CD4-positive, alpha-beta T cell treated with Interleukin-15 for 4 hours (primary cell): ENCODE data around the gene PXDN.
A peak's percentile ranks its signal among the peaks of the same experiment; 100 is the strongest.

Source experiments
- DNase-seq: peaks from one replicate; pipeline ENCODE4 v3.0.0-alpha.2; 2020; ENCODE audit warnings: low spot score

PXDN gene

DNA sequence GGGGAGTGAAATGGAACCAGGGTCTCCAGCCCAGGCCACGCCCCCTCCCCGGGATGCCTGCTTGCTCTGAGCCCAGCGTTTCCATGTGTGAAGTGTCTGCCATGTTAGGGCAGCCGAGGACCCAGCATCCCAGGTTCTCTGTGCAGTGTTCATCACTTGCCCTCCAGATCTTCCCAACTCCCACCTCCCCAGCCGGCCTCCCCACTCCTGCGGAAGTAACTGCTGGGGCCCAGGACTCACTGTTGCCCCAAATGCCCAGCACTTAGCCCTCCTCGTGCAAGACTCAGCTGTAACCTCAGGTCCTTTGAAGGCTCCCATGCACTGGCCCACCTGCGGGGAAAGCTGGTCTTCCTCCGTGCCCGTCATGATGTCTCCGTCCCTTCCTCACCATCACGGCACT, 9.7 kb upstream of the PXDN start:
- DNase-seq: no peak

DNA sequence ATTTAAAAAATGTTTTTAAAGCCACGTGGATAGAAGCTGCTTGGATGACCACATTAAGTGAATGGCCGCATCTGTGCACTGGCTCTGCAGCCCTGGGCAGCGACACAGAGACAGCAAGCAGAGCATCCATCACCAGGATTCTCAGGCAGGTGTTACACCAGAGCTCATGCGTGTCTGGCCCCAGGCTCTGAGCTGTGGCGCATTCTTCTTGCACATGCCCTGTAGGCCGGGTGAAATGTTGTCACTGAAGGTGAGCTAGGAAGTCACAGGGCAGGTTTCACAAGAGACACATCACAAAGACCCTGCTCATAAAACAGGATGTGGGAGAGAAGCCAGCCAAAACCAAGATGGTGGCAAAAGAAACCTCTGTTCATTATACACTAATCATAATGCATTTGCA, 8.4 kb upstream of the PXDN start:
- DNase-seq: no peak

DNA sequence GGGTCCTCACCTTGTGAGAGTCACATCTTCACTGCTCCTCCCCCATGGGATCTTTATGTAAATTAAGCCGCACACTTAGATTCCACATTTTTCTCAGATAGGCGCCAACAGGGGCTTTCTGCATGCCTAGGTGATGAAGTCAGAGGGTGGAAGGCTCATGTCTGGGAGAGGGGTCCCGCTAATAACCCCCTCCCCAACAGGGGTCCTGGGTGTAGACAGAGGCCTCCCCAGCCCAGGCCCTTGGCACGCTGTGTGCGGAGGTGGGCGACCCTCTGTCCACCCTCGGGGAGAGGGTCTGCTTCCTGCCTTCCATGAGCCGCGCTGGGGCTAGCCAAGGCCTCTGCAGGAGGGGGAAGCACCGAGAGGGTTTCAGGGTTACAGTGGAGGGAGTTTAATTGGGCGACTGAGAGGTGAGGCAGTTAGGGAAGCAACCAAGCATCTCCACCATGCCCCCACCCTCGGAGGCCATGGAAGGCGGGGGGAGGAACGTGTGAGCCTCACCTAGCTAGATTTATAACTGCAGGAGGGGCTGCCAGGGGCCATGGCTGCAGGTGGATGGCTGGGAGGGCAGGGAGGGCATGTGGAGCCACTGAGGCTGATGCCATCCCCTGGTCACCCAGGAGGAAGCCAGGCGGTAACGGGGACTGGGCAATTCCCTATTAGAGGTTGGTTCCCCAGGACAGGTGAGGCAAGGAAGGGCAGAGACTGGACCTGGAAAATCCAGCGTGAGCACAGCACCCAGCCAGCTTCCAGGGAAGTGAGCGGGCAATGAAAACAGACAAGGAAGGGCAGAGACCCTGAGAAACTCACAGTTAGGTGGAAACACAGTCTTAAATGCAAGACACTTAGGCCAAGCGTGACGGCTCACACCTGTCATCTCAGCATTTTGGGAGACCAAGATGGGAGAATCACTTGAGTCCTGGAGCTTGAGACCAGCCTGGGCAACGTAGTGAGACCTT, 7.7 kb upstream of the PXDN start:
- no peak for DNase-seq

DNA sequence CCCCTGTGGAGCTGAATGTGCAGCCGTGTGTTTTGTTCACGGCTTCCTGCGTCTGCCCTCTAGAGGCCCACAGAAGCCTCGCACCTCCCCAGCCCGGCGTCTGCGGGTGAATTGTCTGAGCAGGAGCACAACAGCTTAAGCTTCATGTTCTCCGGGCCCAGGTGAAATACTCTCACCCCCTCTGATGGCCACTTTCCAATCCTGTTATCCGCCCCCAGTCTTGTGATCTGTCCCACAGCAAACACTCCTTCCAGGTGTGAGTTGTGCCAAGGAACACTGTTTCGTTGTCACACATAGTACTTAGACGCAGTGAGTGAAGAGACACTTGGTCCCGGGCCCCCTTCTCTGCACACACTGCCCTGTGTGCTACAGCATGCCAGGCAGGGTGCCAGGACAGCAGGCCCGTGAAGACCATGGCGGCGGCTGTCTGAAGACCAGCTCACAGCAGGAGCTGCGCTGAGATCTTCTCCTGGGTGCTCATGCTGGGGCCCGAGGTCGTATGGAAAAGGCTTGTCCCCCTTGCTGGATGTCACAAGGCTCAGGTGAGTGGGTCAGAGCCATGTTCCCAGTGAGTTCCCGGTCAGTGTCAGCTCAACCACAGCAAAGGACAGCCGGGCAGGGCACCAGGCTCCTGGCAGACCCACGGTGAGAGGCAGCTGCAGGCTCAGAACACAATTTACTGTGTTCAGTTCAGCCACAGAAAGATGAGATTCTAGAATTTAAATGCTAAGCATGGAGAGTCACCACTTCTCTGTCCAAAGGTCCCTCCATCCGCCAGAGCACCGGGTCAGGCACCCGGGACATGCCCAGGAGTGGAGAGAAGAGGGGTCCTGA, 6.8 kb upstream of the PXDN start:
- peak; percentile 35 for DNase-seq

DNA sequence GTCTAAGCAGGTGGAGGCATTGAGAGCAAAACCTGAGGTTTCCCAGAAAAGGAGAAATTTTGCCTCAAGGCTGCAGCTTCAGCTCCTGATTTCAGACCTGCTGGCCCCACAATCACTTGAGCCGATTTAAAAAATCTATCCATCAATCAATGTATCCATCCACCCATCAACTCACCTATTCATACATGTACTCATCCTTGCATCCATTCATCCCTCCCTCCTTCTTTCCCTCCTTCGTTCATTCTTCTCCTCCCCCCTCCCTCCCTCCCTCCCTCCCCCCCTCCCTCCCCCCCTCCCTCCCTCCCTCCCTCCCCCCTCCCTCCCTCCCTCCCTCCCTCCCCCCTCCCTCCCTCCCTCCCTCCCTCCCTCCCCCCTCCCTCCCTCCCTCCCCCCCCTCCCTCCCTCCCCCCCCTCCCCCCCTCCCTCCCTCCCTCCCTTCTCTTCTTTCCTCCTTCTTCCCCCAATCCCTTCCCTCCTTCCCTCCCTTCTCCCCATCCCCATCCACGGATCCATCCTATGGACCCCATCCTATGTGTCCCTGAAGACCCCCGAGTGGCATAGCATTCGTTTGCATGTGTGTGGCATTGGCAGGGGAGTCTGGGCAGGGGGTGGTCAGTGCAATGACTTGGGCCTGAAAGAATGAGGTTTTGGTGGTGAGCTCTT, 6.1 kb upstream of the PXDN start:
- DNase-seq: no peak

DNA sequence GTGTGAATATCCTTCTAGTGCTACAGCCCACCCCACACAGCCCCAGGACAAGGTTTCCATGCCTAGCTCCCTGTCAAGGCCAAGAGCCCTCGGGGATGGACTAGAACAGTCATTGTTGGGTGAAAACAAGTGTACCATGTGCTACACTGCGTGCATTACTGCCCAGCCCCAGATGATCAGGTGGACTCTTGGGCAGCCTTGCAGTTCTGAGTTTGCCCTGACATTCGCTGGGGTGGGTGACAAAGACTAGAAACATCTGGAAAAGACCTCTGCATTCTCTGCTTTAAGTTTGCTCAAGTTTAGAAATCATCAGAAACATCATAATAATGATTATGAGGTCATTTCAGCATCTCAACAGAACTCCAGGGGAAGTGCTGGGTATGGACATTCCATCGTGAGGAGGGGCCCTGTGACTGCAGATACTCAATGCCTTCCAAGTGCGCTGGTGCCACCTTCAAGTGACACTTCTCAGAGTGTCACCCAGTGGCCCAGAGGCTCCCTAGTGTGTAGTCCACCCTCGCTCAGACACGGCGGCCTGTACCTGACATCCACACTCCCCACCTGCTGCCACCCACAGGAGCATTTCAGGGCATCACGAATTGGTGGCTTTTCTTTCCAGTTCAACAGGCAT, 5.3 kb upstream of the PXDN start:
- DNase-seq: no peak

DNA sequence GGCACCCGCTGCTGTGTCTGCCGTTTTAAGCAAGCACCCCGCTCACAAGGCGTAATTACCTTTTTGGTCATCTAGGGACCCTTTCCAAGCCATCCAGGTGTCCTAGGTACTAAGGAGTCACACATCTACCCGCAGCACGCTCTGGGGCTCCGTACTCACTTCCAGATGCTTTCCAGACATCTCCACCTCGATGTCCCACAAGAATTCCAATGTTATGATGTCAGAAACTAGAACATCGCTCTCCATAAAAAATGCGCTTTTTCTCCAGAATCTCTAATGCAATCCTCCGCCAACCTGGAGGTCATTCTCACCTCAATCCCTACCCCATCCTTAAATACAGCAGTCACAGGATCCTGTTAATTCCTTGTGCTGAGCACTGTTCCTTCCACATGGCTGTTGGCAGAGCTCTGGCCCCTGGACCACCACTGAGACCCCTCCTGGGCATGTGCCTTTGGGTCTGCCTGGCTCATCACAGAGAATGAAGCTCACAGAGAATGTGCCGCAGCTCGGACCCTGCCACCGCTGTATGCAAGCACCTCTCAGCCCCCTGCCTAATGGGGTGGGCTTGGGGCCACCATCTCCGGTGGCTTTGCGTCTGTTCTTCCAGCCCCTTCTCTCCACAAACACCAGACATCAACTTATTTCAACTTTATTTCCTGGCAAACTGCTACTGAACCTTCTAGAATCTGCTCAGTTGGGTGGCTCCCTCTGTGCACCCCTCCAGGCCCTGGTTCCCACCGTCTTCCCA, 4.6 kb upstream of the PXDN start:
- DNase-seq: no peak

DNA sequence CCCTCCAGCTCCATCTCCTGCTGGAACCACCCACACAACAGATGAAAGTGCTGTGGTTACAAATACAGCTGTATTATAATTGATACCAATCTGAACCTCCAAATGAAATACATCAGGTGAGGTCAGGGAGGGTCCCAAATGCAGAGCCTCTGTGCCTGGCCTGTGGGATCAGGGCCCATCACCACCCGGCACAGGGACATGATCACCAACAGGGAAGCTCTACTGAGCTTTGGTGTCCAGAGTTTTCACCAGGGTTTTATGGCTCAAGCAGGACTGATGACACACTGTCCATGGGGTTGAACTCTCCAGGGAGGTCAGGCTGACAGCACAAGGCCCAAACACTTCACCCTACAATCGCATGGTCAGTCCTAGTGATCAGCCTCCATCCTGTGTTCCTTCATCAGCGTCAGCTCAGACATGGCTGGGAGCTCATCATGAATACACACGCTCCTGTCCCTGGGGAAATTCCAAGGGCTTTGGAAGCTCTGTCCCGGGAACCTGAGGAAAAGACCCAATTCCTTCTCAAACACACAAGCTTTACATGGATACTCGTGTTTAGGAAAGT, 3.9 kb upstream of the PXDN start:
- DNase-seq: no peak

DNA sequence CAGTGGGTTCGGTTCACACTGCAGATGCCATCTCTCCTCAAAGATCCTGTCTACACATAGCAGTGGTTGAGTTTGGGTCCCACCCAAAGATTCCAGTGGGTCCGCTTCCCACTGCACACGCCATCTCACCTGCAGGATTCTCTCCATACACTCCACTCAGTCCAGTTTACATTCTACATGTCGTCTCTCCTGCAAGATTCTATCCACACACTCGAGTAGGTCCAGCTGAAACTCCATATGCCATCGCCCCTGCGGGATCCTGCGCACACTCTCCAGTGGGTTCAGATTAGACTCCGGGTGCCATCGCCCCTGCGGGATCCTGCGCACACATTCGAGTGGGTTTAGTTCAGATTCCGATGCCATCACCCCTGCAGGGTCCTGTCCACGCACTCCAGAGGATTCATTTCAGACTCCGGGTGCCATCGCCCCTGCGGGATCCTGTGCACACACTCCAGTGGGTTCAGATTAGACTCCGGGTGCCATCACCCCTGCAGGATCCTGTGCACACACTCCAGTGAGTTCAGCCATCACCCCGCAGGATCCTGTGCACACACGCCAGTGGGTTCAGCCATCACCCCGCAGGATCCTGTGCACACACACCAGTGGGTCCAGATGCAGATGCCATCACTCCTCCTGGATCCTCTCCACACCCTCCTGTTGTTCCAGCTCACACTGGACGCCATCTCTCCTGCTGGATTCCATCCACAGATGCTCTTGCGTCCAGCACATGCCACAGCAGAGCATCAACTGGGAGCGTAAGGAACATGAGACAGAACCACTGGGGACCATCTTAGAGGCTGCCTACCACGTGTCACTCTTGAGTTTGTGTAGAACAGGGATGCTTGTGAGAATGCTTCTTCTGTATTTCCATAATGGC, 3.0 kb upstream of the PXDN start:
- DNase-seq: no peak

DNA sequence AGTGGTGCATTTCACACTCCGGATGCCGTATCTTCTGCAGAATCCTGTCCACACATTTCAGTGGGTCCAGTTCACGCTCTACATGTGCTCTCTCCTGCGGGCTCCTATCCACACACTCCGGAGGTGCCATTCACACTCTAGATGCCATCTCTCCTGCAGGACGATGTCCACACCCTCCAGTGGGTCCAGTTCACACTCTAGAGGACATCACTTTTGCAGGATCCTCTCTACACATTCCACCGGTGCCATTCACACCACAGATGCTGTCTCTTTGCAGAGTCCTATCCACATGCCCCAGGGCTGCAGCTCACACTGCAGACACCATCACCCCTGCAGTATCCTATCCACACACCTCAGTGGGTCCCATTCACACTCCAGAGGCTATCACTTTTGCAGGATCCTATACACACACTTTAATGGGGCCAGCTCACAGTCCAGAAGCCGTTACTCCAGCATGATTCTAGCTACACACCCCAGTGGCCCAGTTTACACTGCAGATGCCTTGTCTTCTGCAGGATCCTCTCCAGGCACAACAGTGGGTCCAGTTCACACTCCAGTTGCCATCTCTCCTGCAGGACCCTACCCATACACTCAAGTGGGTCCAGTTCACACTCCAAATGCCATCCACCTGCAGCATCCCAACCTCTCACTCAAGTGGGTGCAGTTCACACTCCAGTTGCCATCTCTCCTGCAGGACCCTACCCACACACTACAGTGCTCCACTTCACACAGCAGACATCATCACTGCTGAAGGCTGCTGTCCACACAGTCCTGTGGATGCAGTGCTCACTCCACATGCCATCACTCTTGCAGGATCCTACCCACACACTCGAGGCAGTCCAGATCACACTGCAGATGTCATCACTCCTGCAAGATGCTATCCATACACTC, 2.1 kb upstream of the PXDN start:
- no peak for DNase-seq

DNA sequence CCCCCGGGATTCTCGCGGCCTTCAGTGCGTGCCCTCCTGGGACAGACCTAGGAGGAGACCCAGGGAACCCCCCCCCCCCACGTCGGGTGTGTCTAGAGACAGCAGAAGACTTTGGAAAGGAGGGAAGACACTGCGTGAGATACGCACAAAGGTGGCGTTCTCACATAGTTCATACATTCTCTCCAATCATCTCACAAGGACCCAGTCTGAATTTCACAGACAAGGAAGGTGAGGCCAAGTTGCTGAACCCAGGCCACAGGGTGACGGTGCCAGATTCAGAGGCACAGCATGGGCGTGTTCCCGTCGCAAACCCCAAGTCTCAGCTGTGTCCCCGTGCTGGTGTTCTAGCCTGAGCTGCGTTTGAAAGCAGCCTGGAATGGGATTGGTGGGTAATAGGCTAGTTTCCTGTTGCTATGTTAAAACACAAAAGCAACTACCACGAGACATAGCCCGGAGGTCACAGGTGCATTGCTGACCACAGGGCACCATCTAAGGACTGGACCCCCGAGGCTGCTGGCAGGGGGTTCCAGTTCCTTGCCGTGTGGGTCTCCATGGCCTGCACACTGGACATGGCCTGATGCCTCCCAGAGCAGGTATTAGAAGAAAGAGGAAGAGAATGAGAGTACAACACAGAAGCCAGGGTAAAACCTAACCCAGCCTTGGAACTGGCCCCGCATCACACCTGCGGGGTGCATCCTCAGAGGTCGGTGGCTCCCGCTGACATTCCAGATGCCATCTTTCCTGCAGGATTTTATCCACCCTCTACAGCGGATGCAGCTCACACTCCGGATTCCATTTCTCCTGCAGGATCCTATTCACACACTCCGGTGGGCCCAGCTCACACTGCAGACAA, 1.1 kb upstream of the PXDN start:
- no peak for DNase-seq

DNA sequence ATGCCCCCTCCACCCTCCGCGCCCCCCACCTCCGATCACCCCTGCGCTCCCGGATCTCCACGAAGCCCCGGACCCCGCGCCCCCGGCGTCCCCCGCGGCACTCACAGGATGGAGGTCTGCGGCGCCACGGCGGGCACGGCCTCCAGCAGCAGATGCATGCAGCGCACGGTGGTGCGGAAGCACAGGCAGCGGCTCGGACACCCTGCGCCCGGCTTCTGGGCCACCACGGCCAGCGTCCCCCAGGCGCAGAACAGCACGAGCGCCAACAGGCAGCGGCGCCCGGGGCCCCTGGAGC, 217 bp downstream of the PXDN start:
- no peak for DNase-seq

DNA sequence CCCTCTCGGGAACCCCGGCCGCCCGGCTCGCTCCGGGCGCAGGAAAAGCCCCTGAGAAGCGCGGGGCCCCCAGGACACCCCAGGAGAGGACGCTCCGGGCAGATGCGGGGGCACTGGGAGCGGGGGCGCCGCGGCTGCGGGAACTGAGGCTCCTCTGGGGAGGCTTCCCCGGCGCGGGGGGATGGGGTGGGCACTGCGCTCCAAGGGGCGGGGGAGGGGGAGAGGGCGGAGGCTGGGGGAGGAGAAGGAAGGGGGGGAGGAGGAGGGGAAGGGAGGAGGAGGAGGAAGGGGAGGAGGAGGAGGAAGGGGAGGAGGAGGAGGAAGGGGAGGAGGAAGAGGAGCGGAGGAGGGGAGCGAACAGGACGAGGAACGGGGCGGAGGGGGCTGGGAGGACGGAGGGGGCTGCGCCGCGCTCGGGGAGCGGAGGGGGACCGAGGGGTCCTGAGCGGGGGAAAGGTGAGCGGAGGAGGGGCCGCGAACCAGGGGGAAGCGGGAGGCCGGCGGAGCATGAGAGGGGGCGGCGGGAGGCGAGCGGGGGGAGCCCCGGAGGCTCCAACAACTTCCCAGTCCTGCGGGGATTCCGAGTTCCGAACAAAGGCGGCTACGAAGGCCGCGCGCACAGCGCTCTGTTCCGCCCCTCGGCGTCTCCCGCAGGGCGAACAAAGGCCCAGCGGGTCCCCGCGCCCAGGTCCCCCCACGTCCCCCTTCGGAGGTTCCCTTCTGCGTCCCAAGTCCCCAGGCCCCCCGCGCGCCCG, 742 bp downstream of the PXDN start:
- DNase-seq: no peak

DNA sequence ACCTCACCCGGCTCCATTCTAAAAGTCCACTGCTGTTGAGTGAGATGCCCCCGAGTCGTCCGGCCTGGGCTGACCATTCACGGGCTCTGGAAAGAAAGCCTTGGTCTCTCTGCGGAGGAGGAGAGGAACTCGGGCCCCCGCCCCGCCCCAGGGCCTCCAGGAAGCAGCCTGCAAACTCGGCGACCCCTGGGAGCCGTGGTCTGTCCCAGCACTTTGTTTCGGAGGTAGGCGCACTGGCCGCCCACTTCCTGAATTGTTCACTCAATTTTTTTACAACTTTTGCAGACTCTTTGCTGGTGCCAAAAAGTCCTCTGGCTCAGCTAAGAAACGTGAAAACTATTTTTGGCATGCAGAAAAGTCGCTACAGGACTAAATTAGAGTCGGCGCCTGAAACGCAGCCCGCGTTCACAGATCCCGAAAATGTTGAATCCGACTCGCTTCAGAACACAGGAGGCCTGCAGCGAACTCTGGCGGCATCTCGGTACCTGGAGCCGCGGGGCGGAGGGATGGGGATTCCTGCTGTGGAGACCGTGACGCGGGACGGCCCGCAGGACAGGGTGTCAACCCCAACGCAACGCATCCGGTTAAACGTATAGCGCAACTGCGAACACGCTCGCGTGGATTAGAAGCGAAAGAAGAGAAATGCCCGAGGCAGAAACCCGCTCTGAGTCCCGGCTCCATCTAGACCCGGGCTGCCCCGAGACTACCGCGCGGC, 1.5 kb downstream of the PXDN start:
- DNase-seq: peak; percentile 2

DNA sequence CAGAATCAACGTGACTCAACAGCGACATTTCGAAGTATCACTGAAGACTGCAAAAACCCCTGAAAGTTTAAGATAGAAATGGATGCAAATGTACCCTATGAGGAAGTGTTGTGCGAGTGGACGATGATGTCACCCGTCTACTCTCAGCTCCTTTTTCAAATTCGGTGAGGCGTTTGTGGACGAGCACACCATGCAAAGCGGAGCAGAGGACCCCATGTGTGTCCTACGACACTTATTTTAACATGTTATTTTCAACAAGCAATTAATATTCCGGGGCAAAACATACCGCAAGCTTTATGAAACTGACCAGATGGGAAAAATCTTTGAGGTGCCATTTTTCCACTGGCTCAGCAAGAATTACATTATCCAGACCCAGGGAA, 2.0 kb downstream of the PXDN start:
- no peak for DNase-seq

DNA sequence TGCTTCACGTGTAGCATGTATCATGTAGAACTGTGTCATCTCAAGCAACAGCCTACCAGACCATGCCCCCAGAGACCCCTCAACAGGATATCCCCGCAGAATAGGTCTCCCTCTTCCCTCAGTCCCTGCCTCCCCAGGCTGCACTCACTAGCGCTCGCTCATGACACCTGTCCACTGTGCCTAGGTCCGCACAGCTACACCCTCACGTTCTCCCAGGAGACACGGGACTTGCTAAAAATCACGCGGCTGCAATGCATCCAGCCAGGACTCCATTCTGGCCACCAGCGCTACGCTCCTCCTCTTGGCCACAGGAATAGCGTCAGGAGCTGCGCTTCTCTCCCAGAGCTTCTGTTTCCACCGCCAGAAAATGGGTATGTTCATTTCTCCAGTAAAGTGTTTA, 2.5 kb downstream of the PXDN start:
- DNase-seq: no peak
